Osteoblast (primary cell): ENCODE data around the gene CENPW. TPM values are rescaled to one million over a fixed set of nuclear protein-coding genes. Genes with fewer than 3 reads are reported as not detected.
A peak's percentile ranks its signal among the peaks of the same experiment; 100 is the strongest.

Experiments used
- DNase-seq: peaks from one replicate; pipeline ENCODE4 v3.0.0; 2011; ENCODE audit warnings: low spot score, mixed read lengths; ENCODE audit not compliant: insufficient read length; ENCODE audit errors: missing footprints
- H2AFZ ChIP-seq: 2 replicates; pipeline ENCODE4 v1.6.0; 2011; ENCODE audit warnings: mild to moderate bottlenecking, low read length
- H3K27ac ChIP-seq: 2 replicates; pipeline ENCODE4 v1.5.1; 2011; ENCODE audit warnings: mild to moderate bottlenecking, low read depth, low read length, moderate library complexity
- H3K27me3 ChIP-seq: 2 replicates; pipeline ENCODE4 v1.6.0; 2012; ENCODE audit warnings: mild to moderate bottlenecking, control low read depth, inconsistent platforms, low read length, moderate library complexity; ENCODE audit not compliant: insufficient read depth
- H3K36me3 ChIP-seq: 2 replicates; pipeline ENCODE4 v1.5.1; 2011; ENCODE audit warnings: mild to moderate bottlenecking, low read length, control low read depth, moderate library complexity; ENCODE audit not compliant: insufficient read depth
- H3K4me1 ChIP-seq: 2 replicates; pipeline ENCODE4 v1.5.1; 2011; ENCODE audit warnings: mild to moderate bottlenecking, low read length, control low read depth, moderate library complexity; ENCODE audit not compliant: insufficient read depth
- H3K4me2 ChIP-seq: 2 replicates; pipeline ENCODE4 v1.6.0; 2011; ENCODE audit warnings: mild to moderate bottlenecking, low read length; ENCODE audit not compliant: insufficient read depth
- H3K4me3 ChIP-seq: fragments of 200-600 bp; sonication (generic); 3 replicates; pipeline ENCODE4 v1.5.1; 2012; ENCODE audit warnings: mild to moderate bottlenecking, low read length, inconsistent platforms; ENCODE audit not compliant: insufficient read depth
- H3K79me2 ChIP-seq: 2 replicates; pipeline ENCODE4 v1.6.0; 2012; ENCODE audit warnings: mild to moderate bottlenecking, low read length, control low read depth, inconsistent platforms; ENCODE audit not compliant: insufficient read depth
- H3K9me3 ChIP-seq: 2 replicates; pipeline ENCODE4 v1.5.1; 2011; ENCODE audit warnings: low read depth, low read length, control low read depth
- H4K20me1 ChIP-seq: 2 replicates; pipeline ENCODE4 v1.6.0; 2012; ENCODE audit warnings: mild to moderate bottlenecking, low read length, control low read depth; ENCODE audit not compliant: insufficient read depth
- total RNA-seq: library from RNA; depleted of rRNA; stranded (reverse); fragments of >200 nt; gene quantifications from 2 replicates; pipeline ENCODE4 v1.2.3, GENCODE V29; 2012
- TF ChIP-seq, protein P1 (sequence below): IDR thresholded peaks from 2 replicates; pipeline ENCODE4 v1.5.1; 2011; ENCODE audit warnings: mild to moderate bottlenecking, low read depth, low read length, moderate library complexity; ENCODE audit errors: extremely low read depth

CENPW gene
- total RNA-seq, 1 donor = 1.1 TPM

DNA sequence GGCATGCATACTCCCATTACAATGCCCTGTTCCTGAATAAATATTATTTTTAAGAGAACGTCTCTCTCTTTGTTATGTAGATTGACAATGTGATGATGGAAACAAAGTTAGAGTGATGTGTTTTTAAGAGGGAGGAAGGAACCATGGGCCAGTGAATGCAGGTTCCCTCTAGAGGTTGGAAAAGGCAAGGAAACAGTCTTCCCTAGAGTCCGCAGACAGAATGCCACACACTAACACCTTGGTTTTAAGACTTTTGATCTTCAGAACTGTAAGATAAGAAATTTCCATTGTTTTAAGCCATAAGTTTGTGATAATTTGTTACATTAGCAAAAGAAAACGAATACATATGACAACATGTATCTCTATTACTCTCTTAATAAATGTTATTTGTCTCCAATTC is 4.7 kb upstream of the CENPW start:
- no peaks in the 10 kb centered on the region for H3K36me3 ChIP-seq
- H3K27me3 ChIP-seq = no peaks in the 10 kb centered on the region
- TF ChIP-seq, protein P1, sequence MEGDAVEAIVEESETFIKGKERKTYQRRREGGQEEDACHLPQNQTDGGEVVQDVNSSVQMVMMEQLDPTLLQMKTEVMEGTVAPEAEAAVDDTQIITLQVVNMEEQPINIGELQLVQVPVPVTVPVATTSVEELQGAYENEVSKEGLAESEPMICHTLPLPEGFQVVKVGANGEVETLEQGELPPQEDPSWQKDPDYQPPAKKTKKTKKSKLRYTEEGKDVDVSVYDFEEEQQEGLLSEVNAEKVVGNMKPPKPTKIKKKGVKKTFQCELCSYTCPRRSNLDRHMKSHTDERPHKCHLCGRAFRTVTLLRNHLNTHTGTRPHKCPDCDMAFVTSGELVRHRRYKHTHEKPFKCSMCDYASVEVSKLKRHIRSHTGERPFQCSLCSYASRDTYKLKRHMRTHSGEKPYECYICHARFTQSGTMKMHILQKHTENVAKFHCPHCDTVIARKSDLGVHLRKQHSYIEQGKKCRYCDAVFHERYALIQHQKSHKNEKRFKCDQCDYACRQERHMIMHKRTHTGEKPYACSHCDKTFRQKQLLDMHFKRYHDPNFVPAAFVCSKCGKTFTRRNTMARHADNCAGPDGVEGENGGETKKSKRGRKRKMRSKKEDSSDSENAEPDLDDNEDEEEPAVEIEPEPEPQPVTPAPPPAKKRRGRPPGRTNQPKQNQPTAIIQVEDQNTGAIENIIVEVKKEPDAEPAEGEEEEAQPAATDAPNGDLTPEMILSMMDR = peak; percentile 6
- no peaks in the 10 kb centered on the region for H3K79me2 ChIP-seq
- no peak overlapping the region for H3K4me2 ChIP-seq
- no peak overlapping the region for H3K4me3 ChIP-seq
- no peaks in the 10 kb centered on the region for H3K9me3 ChIP-seq
- H2AFZ ChIP-seq = no peak overlapping the region
- no peaks in the 10 kb centered on the region for H4K20me1 ChIP-seq
- no peak overlapping the region for H3K27ac ChIP-seq
- DNase-seq = no peak
- no peaks in the 10 kb centered on the region for H3K4me1 ChIP-seq

DNA sequence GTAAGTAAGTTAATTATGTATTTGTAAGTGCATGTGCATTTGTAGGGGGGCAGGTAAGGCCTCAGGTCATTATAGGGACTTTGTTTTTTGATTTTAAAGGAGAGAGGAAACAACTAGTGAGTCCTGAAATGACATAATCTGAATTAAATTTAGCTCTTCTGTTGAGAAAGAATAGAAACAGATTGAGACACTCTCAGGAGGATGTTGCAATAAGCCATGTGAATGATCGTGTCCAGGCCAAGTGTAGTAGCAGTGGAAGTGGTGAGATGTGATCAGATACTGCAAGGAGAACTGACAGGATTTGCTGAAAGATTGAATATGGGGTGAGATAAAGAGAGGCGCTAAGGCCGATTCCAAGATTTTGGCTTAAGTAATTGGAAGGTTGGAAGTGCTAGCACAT is 2.6 kb upstream of the CENPW start:
- DNase-seq = peak; percentile 49
- TF ChIP-seq, protein P1 = no peak
- H3K27ac ChIP-seq = no peak overlapping the region

DNA sequence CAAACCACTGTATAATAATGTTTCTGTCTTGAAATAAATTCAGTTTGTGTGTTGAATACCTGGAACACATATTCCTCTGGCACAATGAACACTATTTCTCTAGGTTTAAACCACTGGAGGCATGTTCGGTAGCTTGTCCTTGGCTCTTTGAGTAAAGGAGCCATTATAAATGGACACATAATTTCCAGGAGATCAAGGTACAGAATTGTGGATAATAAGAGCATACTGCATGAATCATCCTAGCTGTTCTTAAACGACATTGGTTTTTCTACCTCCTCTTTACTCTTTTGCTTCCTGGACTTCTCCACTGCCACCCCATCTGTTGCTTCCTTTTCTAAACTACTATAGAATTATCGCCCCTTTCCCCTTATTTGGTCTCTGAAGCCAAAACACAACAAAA is 1.2 kb downstream of the CENPW start:
- H3K36me3 ChIP-seq = no peaks in the 10 kb centered on the region
- H4K20me1 ChIP-seq = no peaks in the 10 kb centered on the region
- H3K4me2 ChIP-seq = peak overlapping the region; percentile 96
- peaks cover 14% of the 10 kb centered on the region for H3K4me1 ChIP-seq
- DNase-seq = no peak
- H3K4me3 ChIP-seq = peak overlapping the region; percentile 95
- TF ChIP-seq, protein P1 = no peak
- H2AFZ ChIP-seq = peak overlapping the region; percentile 30
- H3K79me2 ChIP-seq = peaks cover 35% of the 10 kb centered on the region
- H3K9me3 ChIP-seq = no peaks in the 10 kb centered on the region
- H3K27me3 ChIP-seq = no peaks in the 10 kb centered on the region
- H3K27ac ChIP-seq = no peak overlapping the region

More for the DNA sequence above, 2.6 kb upstream of the CENPW start:
- H3K79me2 ChIP-seq = peaks cover 14% of the 10 kb centered on the region
- no peaks in the 10 kb centered on the region for H3K27me3 ChIP-seq
- no peaks in the 10 kb centered on the region for H3K36me3 ChIP-seq
- no peak overlapping the region for H3K4me3 ChIP-seq
- H4K20me1 ChIP-seq = no peaks in the 10 kb centered on the region
- H3K9me3 ChIP-seq = no peaks in the 10 kb centered on the region
- H3K4me1 ChIP-seq = peaks cover 14% of the 10 kb centered on the region
- no peak overlapping the region for H3K4me2 ChIP-seq
- H2AFZ ChIP-seq = no peak overlapping the region

DNA sequence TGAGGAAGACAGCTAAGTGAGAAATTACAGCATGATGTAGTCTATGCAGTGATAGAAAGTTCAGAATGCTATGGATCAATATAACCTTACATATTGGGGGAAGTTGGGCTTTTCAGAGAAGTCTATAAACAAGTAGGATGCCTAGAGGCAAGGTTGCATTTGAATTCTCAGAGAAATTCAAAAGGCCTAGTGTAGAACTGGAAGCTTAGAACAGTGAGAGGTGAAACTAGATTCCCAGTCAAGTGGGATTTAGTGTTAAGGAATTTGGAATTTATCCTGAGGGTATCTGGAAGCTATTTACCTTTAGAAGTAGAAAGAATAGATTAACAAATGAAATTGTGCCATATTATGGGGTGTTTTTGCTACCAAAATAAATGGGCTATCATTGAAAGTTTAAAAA is 4.3 kb downstream of the CENPW start:
- Histone ChIP-seq H3K4me1 (peaks cover 14% of the 10 kb centered on the region), H3K9me3 (no peaks in the 10 kb centered on the region), H2AFZ (peak overlapping the region; percentile 8), H3K36me3 (no peaks in the 10 kb centered on the region), H3K27me3 (no peaks in the 10 kb centered on the region), H3K4me3 (no peak overlapping the region), H3K27ac (no peak overlapping the region), H3K79me2 (peaks cover 35% of the 10 kb centered on the region), H4K20me1 (no peaks in the 10 kb centered on the region), H3K4me2 (no peak overlapping the region)
- TF ChIP-seq, protein P1 = no peak
- no peak for DNase-seq
